Measurements from ENCODE around the gene SLC11A2.
"Not testable (repeated sequence)": the region's sequence is repeated elsewhere in the genome, so short reads cannot be mapped to it uniquely, and the experiment has no call there.

The SLC11A2 gene

DNA sequence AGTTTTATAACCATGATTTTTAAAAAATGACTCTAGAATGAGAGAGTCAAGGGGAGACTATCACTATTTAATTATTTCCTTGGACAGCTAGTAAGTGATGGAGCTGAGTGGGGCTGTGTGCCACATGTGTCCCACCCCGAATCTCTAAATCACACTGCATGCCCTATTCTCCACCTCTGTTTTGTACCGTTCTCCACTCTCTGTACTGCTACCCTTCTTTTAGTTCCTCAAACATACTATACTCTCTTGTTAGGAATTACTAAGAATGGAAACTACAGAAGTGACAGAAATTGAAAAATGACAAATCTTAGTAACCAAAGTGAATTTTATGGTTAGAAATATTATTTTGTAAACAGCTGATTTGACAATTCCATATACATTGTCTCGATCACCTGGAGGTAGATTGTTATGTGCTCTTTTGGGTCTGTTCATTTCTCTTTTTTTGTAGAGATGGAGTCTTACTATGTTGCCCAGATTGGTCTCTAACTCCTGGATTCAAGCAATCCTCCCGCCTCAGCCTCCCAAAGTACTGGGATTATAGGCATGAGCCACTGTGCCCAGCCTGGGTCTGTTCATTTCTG is 35.9 kb downstream of the SLC11A2 start:
- DNase-seq (ENCODE audit: low read depth): no peak

DNA sequence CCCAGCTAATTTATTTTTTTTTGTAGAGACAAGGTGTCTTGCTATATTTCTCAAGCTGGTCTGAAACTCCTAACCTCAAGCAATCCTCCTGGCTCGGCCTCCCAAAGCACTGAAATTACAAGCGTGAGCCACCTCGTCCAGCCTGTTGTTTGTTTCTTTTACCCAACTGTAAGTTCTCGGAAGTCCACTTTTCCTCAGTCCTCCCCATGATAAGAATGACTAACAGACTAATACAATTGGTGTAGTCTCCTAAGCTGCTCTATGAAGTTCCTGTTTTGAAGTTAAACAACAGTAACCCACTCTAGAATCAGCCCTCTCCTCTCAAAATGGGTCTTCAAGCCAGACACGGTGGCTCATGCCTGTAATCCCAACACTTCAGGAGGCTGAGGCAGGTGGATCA is 37.3 kb downstream of the SLC11A2 start:
- no peak for DNase-seq (ENCODE audit: low read depth)

DNA sequence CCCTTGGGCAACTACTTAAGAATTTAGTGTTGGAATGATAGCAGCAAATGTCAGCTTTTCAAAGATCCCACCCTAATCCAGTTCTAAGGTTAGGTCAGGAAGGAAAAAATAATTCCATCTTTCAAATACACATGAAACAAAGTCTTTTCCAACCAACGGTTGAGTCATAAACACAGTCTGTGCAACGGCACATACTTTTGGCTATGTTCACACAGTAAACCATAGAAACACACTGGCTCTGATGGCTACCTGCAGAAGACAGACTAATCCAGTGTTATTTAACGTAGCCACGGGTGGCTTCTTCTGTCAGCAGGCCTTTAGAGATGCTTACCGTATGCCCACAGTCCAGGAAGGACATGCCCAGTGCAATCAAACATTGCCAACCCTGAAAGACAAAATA is 38.1 kb downstream of the SLC11A2 start:
- DNase-seq (ENCODE audit: low read depth): no peak

DNA sequence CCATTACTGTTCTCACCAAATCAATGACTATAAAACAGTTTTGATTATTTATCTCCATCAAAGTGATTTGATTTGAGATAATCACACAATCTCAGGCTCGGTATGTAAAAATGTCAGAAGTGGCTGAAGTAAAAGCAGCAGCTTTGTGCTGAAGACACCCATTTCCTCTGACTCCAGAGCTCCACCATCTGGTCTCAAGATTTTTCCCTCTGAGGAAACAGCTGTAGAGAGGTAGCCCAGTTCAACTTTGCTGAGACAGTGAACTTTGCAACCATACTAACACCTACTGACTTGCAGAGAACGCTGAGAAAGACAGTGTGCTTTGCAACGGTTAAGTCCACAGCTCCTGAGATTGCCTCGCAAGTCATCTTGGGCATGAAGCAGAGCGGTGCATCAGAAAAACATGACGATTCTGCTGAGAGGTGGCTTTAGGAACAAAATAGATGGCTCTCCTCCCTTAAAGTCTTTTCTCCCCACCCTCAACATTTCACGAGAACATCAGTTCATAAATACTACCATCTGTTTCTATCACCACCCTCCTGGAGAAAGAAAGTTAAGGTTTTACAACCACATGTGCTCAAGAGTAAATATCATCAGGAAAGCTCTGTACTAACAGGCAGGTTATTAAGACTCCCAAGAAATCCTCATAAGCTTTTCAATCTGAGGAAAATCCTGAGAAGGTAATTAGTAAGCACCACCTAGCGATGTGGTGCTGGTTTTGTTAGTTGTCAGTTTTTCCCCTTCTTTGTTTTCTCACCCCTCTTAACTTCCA is 39.0 kb downstream of the SLC11A2 start:
- DNase-seq (ENCODE audit: low read depth): no peak

DNA sequence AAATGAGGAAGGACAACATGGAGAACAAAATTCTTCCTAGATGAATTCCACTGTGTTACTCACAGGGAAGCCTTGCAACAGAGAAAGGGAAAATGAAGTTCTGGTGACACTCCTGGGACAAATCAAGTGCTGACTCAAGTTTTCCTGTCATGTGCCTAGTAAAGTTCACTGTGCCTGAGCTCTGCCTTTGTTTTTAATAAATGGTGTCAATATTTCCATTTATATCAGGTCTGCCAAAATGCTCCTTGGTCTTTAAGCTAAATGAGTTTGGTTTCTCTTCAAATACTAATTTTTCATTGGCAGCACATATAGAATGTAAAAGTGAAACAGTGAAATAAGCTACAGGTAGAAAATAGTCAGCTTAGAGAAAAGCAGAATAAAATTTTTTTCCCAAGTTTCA is 40.9 kb downstream of the SLC11A2 start:
- DNase-seq (ENCODE audit: low read depth): no peak

DNA sequence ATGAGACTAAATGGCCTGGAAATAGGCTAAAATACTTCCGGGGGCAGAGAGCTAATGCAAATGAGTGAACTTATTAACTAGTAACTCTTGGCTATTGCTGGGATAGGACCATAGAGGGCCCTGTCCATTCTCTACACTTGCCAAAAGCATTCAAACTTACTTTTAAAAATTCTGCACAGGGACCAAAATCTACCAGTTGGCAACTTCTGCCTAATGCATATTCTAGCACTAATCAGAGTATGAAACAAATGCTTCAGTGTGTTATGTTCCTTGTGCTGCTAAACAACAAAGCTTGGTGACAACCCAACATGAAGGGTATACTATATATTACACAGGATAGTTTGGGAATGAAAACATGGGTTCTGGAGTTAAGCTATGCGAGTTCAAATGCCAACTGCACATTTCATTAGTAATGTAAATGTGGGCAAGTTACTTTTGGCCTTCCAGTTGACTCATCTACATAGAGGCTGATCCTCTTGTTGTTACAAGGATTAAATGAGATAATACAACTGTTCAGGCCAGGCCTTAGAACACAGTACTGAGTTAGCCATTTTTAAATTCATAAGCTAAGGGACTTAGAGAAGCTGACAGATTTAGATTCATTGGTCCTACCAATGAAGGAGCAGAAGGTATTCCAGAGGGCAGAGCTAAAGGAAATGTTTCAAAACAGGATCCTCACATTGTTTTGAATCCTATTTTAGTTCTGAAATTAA is 41.4 kb downstream of the SLC11A2 start:
- DNase-seq (ENCODE audit: low read depth): no peak

DNA sequence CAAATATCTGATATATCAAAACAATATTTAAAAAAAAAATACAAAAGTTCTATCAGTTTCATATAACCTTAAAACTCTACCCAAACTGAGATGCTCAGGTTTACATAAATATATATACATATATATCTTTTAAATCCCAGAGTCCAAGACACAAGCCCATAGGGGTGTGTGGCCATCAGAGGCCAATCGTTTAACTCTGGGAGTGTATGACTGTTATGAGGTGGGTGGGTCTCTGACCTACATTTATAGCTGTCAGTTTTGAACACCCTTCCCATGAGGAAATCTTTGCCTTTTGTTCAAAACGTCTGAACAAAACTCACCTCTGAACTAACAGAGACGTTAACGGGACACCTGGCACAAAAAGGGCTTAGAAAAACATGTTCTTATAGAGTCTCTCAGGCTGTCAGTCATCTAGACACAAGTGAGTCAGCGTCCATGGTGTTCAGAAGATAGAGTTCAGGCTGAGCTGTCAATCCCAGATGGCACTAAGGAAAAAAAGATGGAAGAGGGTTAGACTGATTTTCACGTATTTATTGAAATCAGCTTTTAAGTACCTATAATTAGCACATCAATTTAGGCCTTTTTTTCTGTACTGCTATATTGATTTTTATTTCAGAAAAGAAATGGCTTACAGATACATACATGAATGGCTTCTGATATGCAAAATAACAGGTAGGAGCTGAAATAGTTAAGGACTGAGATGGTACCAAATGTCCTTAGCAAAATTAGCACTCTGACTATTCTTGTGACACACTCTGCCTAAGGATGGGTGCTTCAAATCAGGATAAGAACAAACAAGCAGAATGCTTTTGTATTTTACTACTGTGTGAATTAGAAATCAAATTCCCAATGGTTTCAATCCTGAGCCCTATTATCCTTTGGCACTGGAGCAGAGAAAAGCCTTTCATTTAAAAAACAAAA is 44.6 kb downstream of the SLC11A2 start:
- no peak for DNase-seq (ENCODE audit: low read depth)

DNA sequence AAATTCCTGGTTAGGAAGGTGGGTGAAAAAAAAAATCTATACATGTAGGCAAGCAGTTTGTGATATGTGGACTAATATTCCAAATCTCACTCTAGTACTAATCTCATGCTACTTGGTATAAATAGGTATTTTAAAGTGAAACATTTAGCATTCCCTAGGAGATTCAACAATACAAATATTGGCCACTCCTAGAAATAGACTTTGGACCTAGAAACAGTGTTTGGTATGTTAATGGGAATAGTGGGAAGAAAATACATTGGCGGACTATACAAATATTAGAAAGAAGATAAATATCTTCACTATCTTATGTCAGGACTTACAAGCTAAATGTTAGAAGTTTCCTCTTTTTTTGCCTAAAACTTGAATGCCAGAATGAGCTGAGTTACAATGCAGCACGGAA is 45.6 kb downstream of the SLC11A2 start:
- DNase-seq (ENCODE audit: low read depth): no peak

DNA sequence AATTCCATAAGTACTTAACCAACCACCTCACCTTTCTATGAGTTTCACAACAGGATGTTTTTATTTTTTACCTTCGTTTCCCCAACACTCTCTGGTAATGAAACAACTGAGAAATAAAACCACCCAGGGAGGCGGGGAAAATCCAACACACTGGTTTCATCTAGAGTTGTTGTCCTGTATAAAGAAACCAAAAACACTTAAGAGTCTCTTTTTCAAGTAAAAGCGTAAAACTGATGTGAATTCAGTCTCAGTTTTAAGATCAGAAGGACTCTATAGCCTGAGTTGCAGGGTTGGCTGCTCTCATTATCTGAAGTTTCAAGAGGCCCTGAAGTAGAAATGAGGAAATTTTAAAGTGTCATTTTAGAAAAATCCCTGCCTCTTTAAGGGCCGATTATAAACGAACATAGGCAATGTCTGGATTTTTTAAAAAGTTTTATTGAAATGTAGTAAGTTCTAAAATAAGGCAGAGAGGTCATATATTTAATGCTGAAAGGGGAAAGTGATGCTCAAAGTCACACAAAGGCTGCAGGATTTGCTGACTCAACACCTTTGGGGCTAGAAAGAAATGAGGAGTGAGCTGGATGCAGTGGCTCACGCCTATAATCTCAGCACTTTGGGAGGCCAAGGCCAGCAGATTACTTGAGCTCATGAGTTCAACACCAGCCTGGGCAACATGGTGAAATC is 46.7 kb downstream of the SLC11A2 start:
- peak; percentile 6 for DNase-seq (ENCODE audit: low read depth)

DNA sequence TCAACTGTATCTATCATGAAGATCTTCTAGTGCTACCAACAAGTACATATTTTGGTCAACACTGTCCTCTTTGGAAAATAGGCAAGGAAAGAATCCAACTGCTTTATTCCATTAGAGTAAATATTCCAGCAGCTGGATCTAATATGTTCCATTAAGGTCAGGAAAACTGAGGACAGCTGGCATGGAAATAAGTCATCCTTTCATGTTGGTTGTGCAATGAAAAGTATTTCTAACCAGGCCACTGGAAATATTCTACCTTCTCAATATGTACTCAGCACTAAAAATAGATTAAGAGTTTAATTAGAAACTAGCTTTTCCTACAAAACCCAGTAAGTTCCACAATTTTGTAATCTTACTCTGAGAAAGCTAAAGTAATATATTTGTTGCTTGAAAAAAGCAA is 54.2 kb downstream of the SLC11A2 start:
- DNase-seq (ENCODE audit: low read depth): no peak

DNA sequence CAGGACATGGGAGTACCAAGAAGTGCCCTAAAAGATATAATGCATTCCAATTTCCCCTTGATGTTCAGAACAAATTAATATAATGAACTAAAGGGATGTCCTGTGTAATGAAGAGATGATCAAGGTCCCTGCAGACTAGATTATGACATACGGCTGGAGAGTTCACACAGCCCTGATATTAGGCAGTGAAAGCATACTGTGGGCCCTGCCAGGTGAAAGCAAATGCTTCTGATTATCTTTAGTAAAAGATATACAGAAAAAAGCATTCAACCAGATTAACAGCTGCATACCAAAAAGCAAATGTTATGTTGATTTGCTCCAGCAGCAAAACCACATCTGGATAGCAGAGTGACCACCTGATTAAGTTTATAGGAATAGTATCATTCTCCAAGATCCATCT is 61.8 kb downstream of the SLC11A2 start:
- DNase-seq (ENCODE audit: low read depth): no peak

DNA sequence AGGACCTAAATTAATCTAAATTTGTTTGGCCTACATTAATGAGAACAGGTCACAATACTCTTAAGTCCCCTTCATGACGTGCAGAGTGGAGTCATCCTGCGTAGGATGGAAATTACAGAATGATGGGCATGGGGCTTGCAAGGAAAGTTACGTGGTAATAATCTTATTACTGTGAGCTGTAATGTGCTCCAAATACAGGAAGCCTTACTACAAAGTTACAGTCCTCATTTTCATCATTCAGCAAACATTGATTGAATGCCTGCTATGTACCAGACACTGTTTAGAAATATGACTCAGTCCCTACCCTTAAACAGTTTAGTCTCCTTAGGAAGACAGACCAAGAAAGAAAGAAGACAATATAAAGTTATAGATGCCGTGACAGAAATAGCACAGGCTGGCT is 64.5 kb downstream of the SLC11A2 start:
- no peak for DNase-seq (ENCODE audit: low read depth)

DNA sequence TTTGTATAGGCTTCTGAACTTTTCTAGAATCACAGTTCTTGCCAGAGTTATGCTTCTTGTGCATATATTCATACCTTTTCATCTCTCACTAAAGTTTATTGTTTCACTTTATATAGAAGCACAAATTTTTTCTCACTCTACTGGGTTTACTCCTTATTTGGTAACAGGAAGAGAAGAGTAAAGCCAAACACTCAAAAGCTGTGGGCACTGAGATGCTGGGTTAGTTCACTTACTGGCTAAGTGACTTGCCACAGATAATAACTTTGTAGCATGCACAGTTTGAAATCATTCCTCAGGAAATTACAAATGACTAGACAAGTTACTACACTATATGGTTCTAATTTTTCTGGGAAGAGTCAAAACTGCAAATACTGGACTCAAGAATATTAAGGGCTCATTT is 66.1 kb downstream of the SLC11A2 start:
- no peak for DNase-seq (ENCODE audit: low read depth)

DNA sequence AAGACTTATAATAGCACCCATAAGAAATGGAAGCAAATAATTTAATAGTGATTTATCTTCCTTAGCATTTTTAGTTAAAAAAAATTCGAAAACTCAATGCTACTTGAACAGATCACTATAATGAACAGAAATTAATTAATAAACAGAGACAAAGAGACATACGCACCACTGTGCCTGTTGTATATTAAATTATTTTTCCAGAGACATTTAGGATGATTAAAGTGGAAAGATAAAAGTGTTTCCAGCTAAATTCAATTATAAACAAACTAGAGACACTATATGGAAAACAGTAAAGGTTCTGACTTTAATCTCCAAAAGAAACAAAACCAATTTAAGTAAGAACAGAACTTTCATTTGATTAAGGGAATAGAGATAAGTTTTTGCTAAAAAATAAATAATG is 70.5 kb downstream of the SLC11A2 start:
- no peak for DNase-seq (ENCODE audit: low read depth)

DNA sequence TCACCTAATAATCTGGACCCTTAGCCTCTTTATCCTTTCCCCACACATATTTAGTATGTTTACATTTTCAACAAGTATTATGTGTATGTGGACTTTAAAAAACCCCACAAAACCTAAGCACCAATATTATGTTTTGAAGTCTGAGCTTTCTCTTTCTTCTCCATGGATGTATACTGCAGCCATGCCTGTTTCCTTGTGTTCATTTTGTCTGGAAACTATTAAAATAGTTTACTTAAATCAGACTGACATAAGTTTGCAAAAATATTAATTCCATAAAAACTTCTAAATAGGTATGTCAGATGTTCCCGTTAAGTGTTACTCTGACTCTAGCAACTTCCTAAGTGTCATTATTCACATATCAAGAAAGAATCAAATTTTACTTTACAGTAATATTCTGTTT is 70.9 kb downstream of the SLC11A2 start:
- DNase-seq (ENCODE audit: low read depth): no peak

DNA sequence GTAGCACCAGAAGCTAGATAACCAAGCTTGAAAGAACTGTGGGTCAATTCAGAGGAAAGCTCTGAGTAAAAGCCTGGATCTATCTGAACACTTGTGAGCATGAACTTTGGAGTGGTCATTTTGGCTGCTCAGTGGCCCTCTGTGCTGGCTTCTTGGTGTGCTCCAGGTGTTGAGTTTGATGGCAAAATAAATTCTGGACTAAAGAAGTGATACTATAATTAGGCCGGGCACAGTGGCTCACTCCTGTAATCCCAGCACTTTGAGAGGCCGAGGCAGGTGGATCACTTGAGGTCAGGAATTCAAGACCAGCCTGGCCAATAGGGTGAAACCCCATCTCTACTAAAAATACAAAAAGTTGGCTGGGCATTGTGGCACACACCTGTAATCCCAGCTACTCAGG is 71.4 kb downstream of the SLC11A2 start:
- not testable (repeated sequence) for DNase-seq (ENCODE audit: low read depth)

DNA sequence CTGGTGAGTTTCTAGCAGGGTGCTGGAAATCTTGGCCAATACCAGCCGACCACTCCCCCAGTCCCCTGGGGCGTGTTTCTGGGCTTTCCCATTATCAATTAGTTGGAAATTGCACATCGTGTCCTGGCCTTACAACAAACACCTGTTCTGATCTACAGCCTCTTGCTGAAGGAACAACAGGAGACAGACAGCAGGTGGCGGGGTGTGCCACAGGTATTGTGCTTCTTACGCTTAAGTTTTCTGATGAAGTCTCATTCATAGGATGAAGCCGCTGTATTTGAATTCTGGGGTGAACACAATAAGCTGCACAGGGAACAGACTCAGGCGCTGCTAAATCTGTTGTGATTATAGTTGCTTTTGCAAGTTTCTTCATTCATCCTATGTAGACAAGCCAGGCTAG is 73.1 kb downstream of the SLC11A2 start:
- DNase-seq (ENCODE audit: low read depth): no peak

DNA sequence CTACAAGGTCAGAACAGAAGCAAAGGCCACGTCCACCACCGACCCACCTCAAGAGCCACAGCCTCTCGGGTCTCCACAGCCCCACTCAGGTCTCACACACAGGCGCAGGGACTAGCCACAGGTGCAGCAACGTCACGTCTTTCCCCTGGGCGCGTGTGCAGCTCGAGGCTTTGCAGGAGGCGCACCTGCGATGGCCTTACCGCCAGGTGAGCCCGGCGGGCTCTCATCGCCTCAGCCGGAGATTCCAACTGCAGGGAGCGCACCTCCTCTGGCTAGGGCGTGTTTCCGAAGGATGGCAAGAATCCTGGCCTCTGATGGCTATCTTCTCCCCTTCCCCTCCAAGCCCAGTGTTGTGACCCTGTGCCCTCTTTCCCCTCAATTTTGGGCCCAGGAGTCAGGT is 73.7 kb downstream of the SLC11A2 start, which contains the start of gene HIGD1C:
TSS of gene HIGD1C (plus strand) at position 35 of the 400 bp plus-strand sequence. CDS start 1,455 bp downstream, outside the sequence.
- no peak for DNase-seq (ENCODE audit: low read depth)

DNA sequence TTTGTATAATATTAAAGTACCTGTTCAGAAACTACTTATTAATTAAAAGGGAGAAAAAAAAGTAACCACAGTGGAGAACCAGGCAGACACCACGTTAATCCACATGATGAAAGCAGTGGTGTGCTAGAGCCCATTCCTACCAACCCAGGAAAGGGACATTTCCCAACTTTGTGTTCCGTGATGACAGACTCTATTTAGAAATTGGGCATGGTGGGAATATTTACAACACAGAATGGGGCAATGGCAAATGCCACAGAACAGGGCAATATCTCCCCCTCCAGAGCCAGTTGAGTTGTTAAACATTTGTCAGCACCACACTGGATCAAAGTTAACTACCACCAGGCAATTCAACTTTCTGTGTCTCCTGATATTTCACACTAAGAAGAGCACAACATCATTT is 75.1 kb downstream of the SLC11A2 start:
- no peak for DNase-seq (ENCODE audit: low read depth)

DNA sequence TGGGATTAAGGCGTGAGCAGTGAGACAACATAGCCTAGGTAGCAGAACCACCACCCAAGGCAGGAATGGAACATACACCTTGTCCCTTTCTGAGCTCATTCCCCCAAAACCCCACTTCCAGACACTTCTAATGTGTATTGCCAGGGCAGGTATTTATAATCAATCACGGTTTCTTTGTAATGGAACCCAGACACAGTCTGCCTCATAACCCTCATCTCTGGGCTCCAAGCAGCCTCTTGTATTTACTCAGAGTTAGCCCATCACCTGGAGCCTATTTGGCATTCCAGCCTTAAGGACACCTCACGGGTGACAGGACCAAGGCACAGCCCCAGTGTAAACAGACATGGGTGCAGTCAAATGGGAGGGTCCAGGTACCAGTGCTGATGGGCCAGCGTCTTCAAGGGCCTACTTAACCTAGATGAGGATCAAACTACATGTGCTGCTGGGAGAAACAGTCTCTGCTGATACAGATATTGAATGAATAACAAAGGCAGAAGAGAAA is 76.3 kb downstream of the SLC11A2 start:
- DNase-seq (ENCODE audit: low read depth): no peak

DNA sequence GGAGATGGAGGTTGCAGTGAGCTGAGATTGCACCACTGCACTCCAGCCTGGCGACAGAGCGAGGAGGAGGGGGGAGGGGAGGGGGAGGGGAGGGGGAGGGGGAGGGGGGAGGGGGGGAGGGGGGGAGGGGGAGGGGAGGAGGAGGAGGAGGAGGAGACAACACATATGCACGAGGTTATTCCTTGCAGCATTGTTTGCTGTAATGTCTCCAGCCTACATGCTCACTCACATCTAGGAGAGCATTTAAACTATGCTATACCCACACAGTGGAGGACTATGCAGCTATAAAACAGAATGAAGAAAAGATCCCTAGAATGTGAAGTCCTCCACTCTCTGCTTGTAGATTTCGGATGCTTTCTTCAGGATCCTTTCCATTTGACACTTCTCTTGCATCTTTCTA is 77.4 kb downstream of the SLC11A2 start:
- no peak for DNase-seq (ENCODE audit: low read depth)
